Measurements from ENCODE around the gene TPD52L1. TPM values are rescaled to one million over a fixed set of nuclear protein-coding genes. Genes with fewer than 3 reads are reported as not detected.

Gene TPD52L1
- total and polyA plus RNA-seq, 7 donors, result 8.1 to 98.9 (median 61.0) TPM

DNA sequence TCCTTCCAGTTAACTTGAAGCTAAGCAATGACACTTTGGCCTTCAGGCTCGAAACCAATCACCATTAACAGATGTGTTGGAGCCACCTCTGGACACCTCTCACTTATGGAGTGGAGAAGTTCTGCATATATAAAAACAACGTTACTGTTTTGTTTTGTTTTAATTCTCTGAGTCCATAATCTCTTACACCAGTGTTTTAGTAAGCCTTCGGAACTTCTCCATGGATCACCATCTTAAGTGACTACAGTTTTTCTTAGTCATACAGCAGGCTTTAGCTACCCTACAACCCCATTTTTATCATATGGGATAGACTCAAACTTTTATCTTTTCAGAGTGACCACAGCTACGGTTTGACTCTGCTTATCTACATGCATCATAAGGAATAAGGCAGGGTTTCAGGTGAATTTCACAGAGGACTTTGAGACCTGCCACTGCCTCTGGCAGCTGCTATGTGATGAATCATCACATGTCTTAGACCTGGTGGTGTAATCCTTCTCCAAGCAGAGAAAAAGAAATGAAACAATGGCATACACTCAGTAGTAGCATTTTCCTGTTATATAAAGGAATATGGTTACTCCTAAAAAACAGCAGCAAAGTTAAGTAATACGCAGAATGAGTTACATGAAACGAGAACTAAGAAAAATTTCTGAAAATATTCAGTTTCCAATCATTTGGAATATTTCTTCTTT, 153.7 kb downstream of the TPD52L1 start:
- H3K9me3 ChIP-seq, result no peaks in the 10 kb centered on the region
- H3K27me3 ChIP-seq, result no peaks in the 10 kb centered on the region
- intact Hi-C loops (cut with DNase I), result loop anchor here (10.0 kb wide), 2 partner anchors 342 to 432 kb away; partner anchors contain the start of gene RNF217
- H3K27ac ChIP-seq, result no peak overlapping the region
- no peaks in the 10 kb centered on the region for H3K36me3 ChIP-seq
- H3K4me1 ChIP-seq, result no peaks in the 10 kb centered on the region
- 66 to 78% methylated on average over 6 of the region's 6 CpGs for WGBS, 2 donors
- H3K4me3 ChIP-seq, result no peak overlapping the region
- no peak for DNase-seq
- TF ChIP-seq POLR2AphosphoS5 (IDR thresholded peaks at IDR 0.05) (no peak), EP300 (IDR thresholded peaks at IDR 0.05) (no peak)

DNA sequence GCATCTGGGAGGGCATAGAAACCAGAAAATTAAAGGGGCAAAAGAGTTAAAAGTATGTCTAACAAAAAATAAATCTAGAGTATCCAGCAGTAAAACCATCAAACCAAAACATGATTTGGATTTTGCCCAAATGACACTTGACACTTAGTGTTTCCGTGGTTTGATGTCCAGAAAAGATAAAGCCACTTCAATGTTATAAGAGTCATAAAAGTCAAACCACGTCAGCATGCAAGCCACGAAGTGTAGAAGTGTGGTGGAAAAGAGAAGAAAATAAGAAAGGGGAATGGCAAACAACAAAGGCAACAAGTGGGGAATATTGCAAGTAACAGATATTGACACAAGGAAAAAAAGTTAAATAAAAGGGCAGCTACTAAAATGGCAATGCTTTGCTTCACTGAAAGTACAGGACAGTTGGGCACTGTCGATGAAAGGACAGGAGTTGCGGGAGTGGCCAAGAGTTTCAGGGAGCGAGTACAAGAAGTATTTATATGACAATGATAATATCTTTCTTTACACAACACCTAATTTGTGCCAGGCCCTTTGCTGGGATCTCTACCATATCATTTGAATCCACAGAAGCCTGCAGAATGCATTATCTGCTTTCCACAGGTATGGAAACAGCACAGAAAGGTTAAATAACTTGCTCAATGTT, 154.5 kb downstream of the TPD52L1 start:
- Histone ChIP-seq H3K9me3 (no peaks in the 10 kb centered on the region), H3K4me1 (no peaks in the 10 kb centered on the region), H3K27ac (no peak overlapping the region), H3K27me3 (no peaks in the 10 kb centered on the region), H3K4me3 (no peak overlapping the region), H3K36me3 (no peaks in the 10 kb centered on the region)
- TF ChIP-seq, protein P1, sequence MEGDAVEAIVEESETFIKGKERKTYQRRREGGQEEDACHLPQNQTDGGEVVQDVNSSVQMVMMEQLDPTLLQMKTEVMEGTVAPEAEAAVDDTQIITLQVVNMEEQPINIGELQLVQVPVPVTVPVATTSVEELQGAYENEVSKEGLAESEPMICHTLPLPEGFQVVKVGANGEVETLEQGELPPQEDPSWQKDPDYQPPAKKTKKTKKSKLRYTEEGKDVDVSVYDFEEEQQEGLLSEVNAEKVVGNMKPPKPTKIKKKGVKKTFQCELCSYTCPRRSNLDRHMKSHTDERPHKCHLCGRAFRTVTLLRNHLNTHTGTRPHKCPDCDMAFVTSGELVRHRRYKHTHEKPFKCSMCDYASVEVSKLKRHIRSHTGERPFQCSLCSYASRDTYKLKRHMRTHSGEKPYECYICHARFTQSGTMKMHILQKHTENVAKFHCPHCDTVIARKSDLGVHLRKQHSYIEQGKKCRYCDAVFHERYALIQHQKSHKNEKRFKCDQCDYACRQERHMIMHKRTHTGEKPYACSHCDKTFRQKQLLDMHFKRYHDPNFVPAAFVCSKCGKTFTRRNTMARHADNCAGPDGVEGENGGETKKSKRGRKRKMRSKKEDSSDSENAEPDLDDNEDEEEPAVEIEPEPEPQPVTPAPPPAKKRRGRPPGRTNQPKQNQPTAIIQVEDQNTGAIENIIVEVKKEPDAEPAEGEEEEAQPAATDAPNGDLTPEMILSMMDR (IDR thresholded peaks at IDR 0.05), result no peak
- TF ChIP-seq POLR2A (IDR thresholded peaks at IDR 0.05) (no peak), POLR2AphosphoS5 (IDR thresholded peaks at IDR 0.05) (no peak), EP300 (IDR thresholded peaks at IDR 0.05) (no peak)
- no peak for DNase-seq
- intact Hi-C loops (cut with DNase I), result loop anchor here (10.0 kb wide), 2 partner anchors 343 to 433 kb away; partner anchors contain the start of gene RNF217
- WGBS, 2 donors, result 16 to 48% methylated on average over 6 of the region's 6 CpGs

DNA sequence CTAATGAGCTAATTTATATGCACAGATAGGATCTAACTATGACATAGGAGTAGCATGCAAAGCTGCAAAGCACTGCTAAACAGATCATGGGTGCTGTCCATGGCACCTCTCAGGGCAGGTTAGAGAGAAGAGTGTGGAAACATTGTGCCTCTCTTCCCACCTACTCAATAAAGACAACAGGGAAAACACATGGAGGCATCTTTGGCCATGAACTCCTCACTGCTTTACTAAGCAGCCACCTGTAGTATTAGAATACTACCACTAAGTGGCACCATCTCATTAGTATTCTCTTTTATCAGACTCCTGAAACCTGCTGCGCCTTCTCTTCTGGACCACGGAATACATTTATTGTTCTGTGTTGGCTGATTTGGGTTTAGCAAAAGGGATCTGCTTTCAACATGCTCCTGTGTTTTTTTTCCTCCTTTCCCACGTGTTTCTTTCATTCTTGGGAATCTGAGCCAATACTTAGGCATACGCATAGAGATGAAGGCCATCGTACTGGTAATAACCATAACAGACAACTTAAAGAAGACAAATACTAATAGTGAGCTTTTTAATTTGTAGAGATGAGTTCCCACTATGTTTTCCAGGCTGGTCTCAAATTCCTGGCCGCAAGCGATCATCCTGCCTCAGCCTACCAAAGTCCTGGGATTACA, 157.5 kb downstream of the TPD52L1 start:
- H3K9me3 ChIP-seq, result no peaks in the 10 kb centered on the region
- no peaks in the 10 kb centered on the region for H3K4me1 ChIP-seq
- no peaks in the 10 kb centered on the region for H3K36me3 ChIP-seq
- H3K27me3 ChIP-seq, result no peaks in the 10 kb centered on the region
- intact Hi-C loops (cut with DNase I), result loop anchor here (5.0 kb wide), 2 partner anchors 51 to 646 kb away; partner anchors contain the start of gene HINT3
- TF ChIP-seq, protein P1 (IDR thresholded peaks at IDR 0.05), result peak; percentile 61 to 84 (median 70)
- no peak for TF ChIP-seq EP300 (IDR thresholded peaks at IDR 0.05)
- no peak for DNase-seq
- H3K27ac ChIP-seq, result no peak overlapping the region
- no peak overlapping the region for H3K4me3 ChIP-seq
- WGBS, 2 donors, result 52 to 55% methylated on average over 7 of the region's 7 CpGs

DNA sequence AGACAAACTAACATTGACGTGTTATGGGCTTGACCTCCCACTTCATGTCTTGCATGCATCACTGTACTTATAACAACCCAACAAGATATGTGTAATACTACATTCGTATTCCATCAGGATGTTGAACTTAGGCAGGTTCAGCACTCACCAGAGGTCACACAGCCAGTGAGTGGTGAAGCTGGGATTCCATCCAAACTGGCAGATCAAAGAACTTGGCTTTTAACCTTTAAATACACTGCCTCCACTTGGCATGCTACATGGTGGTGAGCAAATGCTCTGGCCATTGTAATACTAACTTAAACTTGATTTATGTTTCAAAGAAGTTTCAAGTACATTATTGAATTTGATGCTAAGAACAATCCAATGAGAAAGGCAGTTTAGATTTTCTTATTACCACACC, 158.9 kb downstream of the TPD52L1 start:
- TF ChIP-seq, protein P1 (IDR thresholded peaks at IDR 0.05), result no peak
- TF ChIP-seq POLR2A (IDR thresholded peaks at IDR 0.05) (no peak), EP300 (IDR thresholded peaks at IDR 0.05) (no peak), POLR2AphosphoS5 (IDR thresholded peaks at IDR 0.05) (no peak)
- no peak overlapping the region for H3K27ac ChIP-seq
- H3K27me3 ChIP-seq, result no peaks in the 10 kb centered on the region
- no peaks in the 10 kb centered on the region for H3K4me1 ChIP-seq
- intact Hi-C loops (cut with DNase I), result loop anchor here (5.0 kb wide), 2 partner anchors 50 to 645 kb away; partner anchors contain the start of gene HINT3
- DNase-seq, result no peak
- no peaks in the 10 kb centered on the region for H3K9me3 ChIP-seq
- H3K36me3 ChIP-seq, result no peaks in the 10 kb centered on the region
- WGBS, 2 donors, result 73 to 88% methylated on average over 2 of the region's 2 CpGs
- H3K4me3 ChIP-seq, result no peak overlapping the region

DNA sequence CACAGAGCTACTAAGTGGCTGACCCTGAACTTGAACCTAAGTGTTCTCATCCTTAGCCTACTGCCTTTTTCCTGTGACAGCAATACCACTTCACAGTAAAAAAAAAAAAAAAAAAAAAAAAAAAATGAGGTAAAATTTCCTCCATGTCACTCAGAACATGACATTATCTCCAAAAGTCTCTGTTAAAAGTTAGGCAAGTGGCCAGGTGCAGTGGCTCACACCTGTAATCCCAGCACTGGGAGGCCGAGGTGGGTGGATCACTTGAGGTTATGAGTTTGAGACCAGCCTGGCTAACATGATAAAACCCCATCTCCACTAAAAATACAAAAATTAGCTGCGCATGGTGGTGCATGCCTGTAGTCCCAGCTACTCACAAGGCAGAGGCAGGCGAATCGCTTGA, 159.4 kb downstream of the TPD52L1 start:
- no peak overlapping the region for H3K4me3 ChIP-seq
- H3K27me3 ChIP-seq, result no peaks in the 10 kb centered on the region
- DNase-seq, result no peak
- TF ChIP-seq, protein P1 (IDR thresholded peaks at IDR 0.05), result no peak
- TF ChIP-seq EP300 (IDR thresholded peaks at IDR 0.05), result no peak
- no peak for TF ChIP-seq POLR2AphosphoS5 (IDR thresholded peaks at IDR 0.05)
- no peak for TF ChIP-seq POLR2A (IDR thresholded peaks at IDR 0.05)
- no peak overlapping the region for H3K27ac ChIP-seq
- no peaks in the 10 kb centered on the region for H3K36me3 ChIP-seq
- no peaks in the 10 kb centered on the region for H3K9me3 ChIP-seq
- WGBS, 2 donors, result 75 to 88% methylated on average over 4 of the region's 4 CpGs
- intact Hi-C loops (cut with DNase I), result loop anchor here (1.0 to 5.0 kb wide), 3 partner anchors 49 to 644 kb away; partner anchors contain the start of gene HINT3
- no peaks in the 10 kb centered on the region for H3K4me1 ChIP-seq
